A549 (cell line): ENCODE results near the gene CHCHD6. TPM values are rescaled to one million over a fixed set of nuclear protein-coding genes. Genes with fewer than 3 reads are reported as not detected.

Source experiments
- ATAC-seq, 2 experiments: fragments of 200-7000 bp in 1 of 2; fragments of >200 bp in 1 of 2; cut with Nextera tagmentation in 1 of 2; cut with Tn5 transposase in 1 of 2; 3 replicates each; pipeline versions ENCODE4 v1.8.0 to v1.9.1; 2018 to 2020; ENCODE audit warnings: mild to moderate bottlenecking in 1 of 2, moderate library complexity in 1 of 2
- CTCF ChIA-PET: fragments of 300-600 bp; sonication (Branson Sonifier 250); formaldehyde crosslinking; extraction: SDS; loops from one replicate; lab custom pipeline; 2021; ENCODE audit warnings: antibody characterized with exemption, inconsistent platforms; lab: Yijun Ruan, JAX
- POLR2A ChIA-PET: fragments of 350-600 bp; formaldehyde crosslinking; extraction: SDS; loops from one replicate; lab custom pipeline; 2021; ENCODE audit warnings: antibody characterized with exemption, inconsistent platforms; lab: Yijun Ruan, JAX
- DNase-seq, 2 experiments: peaks; one replicate each; pipeline versions ENCODE4 v3.0.0 to v3.0.0-alpha.2; 2011 to 2016; ENCODE audit warnings: low read depth in 1 of 2, low spot score in 1 of 2
- FAIRE-seq: peaks from 2 replicates; lab custom pipeline; 2011; peaks lifted over from hg19 to GRCh38; lab: Jason Lieb, UNC
- H3K27ac ChIP-seq, 2 experiments: fragments of >200 bp; sonication (Bioruptor Twin); formaldehyde crosslinking; 3 replicates each; pipeline ENCODE4 v1.5.1; 2016 to 2017
- H3K4me1 ChIP-seq: fragments of >200 bp; sonication (Bioruptor Twin); formaldehyde crosslinking; 3 replicates; pipeline ENCODE4 v1.6.1; 2016
- H3K4me2 ChIP-seq: fragments of >200 bp; sonication (Bioruptor Twin); formaldehyde crosslinking; 3 replicates; pipeline ENCODE4 v1.6.1; 2016
- H3K4me3 ChIP-seq: fragments of >200 bp; sonication (Bioruptor Twin); formaldehyde crosslinking; 3 replicates; pipeline ENCODE4 v1.5.1; 2016
- H3K9me3 ChIP-seq: fragments of >200 bp; sonication (Bioruptor Twin); formaldehyde crosslinking; 3 replicates; pipeline ENCODE4 v1.6.1; 2016
- BHLHE40 ChIP-seq: IDR thresholded peaks from 2 replicates; pipeline ENCODE4 v1.6.1; 2012; ENCODE audit warnings: low read depth, low read length, inconsistent platforms
- CBX2 ChIP-seq: fragments of 200-600 bp; sonication (generic); IDR thresholded peaks from 2 replicates; pipeline ENCODE4 v1.6.1; 2016; ENCODE audit warnings: low read depth, mild to moderate bottlenecking, borderline replicate concordance
- CHD4 ChIP-seq: fragments of 200-600 bp; sonication (generic); IDR thresholded peaks from 2 replicates; pipeline ENCODE4 v1.6.1; 2016; ENCODE audit warnings: antibody characterized with exemption, mild to moderate bottlenecking, borderline replicate concordance
- EP300 ChIP-seq, 2 experiments: fragments of >200 bp; sonication (Bioruptor Twin); formaldehyde crosslinking; IDR thresholded peaks; 2 replicates in 1 of 2; 3 replicates in 1 of 2; pipeline ENCODE4 v1.6.1; 2016 to 2017
- ESRRA ChIP-seq: fragments of 150-350 bp; IDR thresholded peaks from 2 replicates; pipeline ENCODE4 v1.6.1; 2014; ENCODE audit warnings: mild to moderate bottlenecking, low read length, borderline replicate concordance
- FOXS1 ChIP-seq: fragments of 250-450 bp; sonication (Bioruptor Pico); IDR thresholded peaks from 2 replicates; pipeline ENCODE4 v1.5.0; 2020; ENCODE audit warnings: mild to moderate bottlenecking, moderate library complexity
- HOXB13 ChIP-seq: fragments of 250-450 bp; sonication (Bioruptor Pico); IDR thresholded peaks from 2 replicates; pipeline ENCODE4 v1.5.0; 2020; ENCODE audit warnings: low read depth, mild to moderate bottlenecking, moderate library complexity
- JUN ChIP-seq, 2 experiments: fragments of >200 bp; sonication (Bioruptor Twin); formaldehyde crosslinking; IDR thresholded peaks; 2 replicates in 1 of 2; 3 replicates in 1 of 2; pipeline ENCODE4 v1.6.1; 2016 to 2017
- JUNB ChIP-seq: fragments of >200 bp; sonication (Bioruptor Twin); formaldehyde crosslinking; IDR thresholded peaks from 2 replicates; pipeline ENCODE4 v1.6.1; 2016
- KDM5A ChIP-seq: fragments of 200-600 bp; sonication (generic); IDR thresholded peaks from 2 replicates; pipeline ENCODE4 v1.6.1; 2016; ENCODE audit warnings: antibody characterized with exemption, mild to moderate bottlenecking
- MYC ChIP-seq: IDR thresholded peaks from 2 replicates; pipeline ENCODE4 v1.6.1; 2012; ENCODE audit warnings: mild to moderate bottlenecking, inconsistent platforms, low read length, improper control_type of control experiment, borderline replicate concordance
- PHF8 ChIP-seq: fragments of 200-600 bp; sonication (generic); IDR thresholded peaks from 2 replicates; pipeline ENCODE4 v1.6.1; 2016; ENCODE audit warnings: low read depth, mild to moderate bottlenecking, antibody characterized with exemption, moderate library complexity, borderline replicate concordance
- POLR2A ChIP-seq: IDR thresholded peaks from 2 replicates; pipeline ENCODE4 v1.6.1; 2012; ENCODE audit warnings: mild to moderate bottlenecking, low read length
- RARB ChIP-seq: fragments of 250-450 bp; sonication (Bioruptor Pico); IDR thresholded peaks from 2 replicates; pipeline ENCODE4 v1.8.0; 2021; ENCODE audit warnings: mild to moderate bottlenecking, moderate library complexity
- RNF2 ChIP-seq: fragments of 200-600 bp; sonication (generic); IDR thresholded peaks from 2 replicates; pipeline ENCODE4 v1.6.1; 2016; ENCODE audit warnings: low read depth, mild to moderate bottlenecking, antibody characterized with exemption, moderate library complexity, borderline replicate concordance
- SMC3 ChIP-seq: fragments of >200 bp; sonication (Bioruptor Twin); formaldehyde crosslinking; IDR thresholded peaks from 3 replicates; pipeline ENCODE4 v1.6.1; 2018; ENCODE audit warnings: inconsistent platforms
- TFCP2L1 ChIP-seq: fragments of 250-450 bp; sonication (Bioruptor Pico); IDR thresholded peaks from 2 replicates; pipeline ENCODE4 v1.5.0; 2021; ENCODE audit warnings: mild to moderate bottlenecking
- TP53 ChIP-seq: fragments of 250-450 bp; sonication (Bioruptor Pico); IDR thresholded peaks from 2 replicates; pipeline ENCODE4 v1.5.0; 2021; ENCODE audit warnings: mild to moderate bottlenecking, moderate library complexity
- ZFP36 ChIP-seq: fragments of 450-650 bp; IDR thresholded peaks from 2 replicates; pipeline ENCODE4 v1.6.1; 2014; ENCODE audit warnings: borderline replicate concordance; ENCODE audit not compliant: partially characterized antibody
- ZNF302 ChIP-seq: fragments of 250-450 bp; sonication (Bioruptor Pico); IDR thresholded peaks from 2 replicates; pipeline ENCODE4 v1.9.0; 2021; ENCODE audit warnings: inconsistent platforms, mild to moderate bottlenecking, moderate library complexity
- WGBS: methylation state at CpG from one replicate; pipeline ENCODE4 v1.1.6; 2017; ENCODE audit errors: missing lambda C conversion rate; 5-methylcytosine and 5-hydroxymethylcytosine counted together
- polyA plus RNA-seq, 4 experiments: library from polyadenylated mRNA; depleted of rRNA in 3 of 4; stranded (reverse); fragments of >200 nt; fragmentation: RNase III in 1 of 4; extraction: RNeasy Plus Mini Kit Qiagen cat#74134 plus additional on column Dnase treatment in 1 of 4; gene quantifications; 2 replicates in 3 of 4; 3 replicates in 1 of 4; pipeline ENCODE4 v1.2.3, GENCODE V29; 2011 to 2017
- TF ChIP-seq, protein P1 (sequence below): fragments of 150-350 bp; IDR thresholded peaks from 2 replicates; pipeline ENCODE4 v1.6.1; 2014; ENCODE audit warnings: low read depth, mild to moderate bottlenecking, low read length
- TF ChIP-seq, protein P2 (sequence below): fragments of >200 bp; sonication (Bioruptor Twin); formaldehyde crosslinking; IDR thresholded peaks from 3 replicates; pipeline ENCODE4 v1.6.1; 2016
- TF ChIP-seq, protein P3 (sequence below): fragments of 450-650 bp; IDR thresholded peaks from 2 replicates; pipeline ENCODE4 v1.6.1; 2014; ENCODE audit warnings: antibody characterized with exemption
- TF ChIP-seq, protein P4 (sequence below): IDR thresholded peaks from 2 replicates; pipeline ENCODE4 v1.6.1; 2012

CHCHD6 gene
- polyA plus RNA-seq, 2 of the 4 experiments (the other 2 are of a cell fraction): 15.0 to 18.1 TPM

DNA sequence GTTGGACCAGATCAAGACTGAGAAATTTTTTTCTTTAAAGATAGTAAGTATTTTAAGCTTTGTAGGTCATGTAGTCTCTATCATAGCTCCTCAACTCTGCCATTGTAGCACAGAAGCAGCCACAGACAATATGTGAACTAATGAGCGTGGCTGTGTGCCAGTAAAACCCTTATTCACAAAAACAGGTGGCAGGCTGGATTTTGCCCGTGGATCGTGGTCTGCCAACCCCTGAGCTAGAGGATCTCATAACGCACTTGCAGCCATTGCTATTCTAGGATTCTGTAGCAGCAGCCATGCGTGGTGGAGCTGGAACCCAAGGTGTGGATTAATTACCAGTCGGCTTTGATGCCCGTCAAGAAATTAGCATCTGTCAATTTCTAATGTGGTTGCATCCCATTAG lies 210.2 kb downstream of the CHCHD6 start:
- H3K4me2 ChIP-seq: no peak overlapping the region
- peaks cover 19% of the 10 kb centered on the region for H3K4me1 ChIP-seq
- ATAC-seq: no peak
- H3K27ac ChIP-seq: no peak overlapping the region
- H3K9me3 ChIP-seq: no peaks in the 10 kb centered on the region
- POLR2A ChIA-PET: no interaction called here
- 85% methylated on average over 7 of the region's 7 CpGs for whole genome bisulfite sequencing
- TF ChIP-seq POLR2A (no peak), BHLHE40 (no peak), KDM5A (no peak), ZFP36 (no peak), RARB (no peak), FOXS1 (CRISPR knock-in tag) (no peak), CHD4 (no peak), EP300 (IDR thresholded peaks at IDR 0.05) (no peak), ZNF302 (CRISPR knock-in tag) (no peak)
- TF ChIP-seq, protein P1, sequence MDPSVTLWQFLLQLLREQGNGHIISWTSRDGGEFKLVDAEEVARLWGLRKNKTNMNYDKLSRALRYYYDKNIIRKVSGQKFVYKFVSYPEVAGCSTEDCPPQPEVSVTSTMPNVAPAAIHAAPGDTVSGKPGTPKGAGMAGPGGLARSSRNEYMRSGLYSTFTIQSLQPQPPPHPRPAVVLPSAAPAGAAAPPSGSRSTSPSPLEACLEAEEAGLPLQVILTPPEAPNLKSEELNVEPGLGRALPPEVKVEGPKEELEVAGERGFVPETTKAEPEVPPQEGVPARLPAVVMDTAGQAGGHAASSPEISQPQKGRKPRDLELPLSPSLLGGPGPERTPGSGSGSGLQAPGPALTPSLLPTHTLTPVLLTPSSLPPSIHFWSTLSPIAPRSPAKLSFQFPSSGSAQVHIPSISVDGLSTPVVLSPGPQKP: no peak
- TF ChIP-seq, protein P2, sequence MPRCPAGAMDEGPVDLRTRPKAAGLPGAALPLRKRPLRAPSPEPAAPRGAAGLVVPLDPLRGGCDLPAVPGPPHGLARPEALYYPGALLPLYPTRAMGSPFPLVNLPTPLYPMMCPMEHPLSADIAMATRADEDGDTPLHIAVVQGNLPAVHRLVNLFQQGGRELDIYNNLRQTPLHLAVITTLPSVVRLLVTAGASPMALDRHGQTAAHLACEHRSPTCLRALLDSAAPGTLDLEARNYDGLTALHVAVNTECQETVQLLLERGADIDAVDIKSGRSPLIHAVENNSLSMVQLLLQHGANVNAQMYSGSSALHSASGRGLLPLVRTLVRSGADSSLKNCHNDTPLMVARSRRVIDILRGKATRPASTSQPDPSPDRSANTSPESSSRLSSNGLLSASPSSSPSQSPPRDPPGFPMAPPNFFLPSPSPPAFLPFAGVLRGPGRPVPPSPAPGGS: no peak
- TF ChIP-seq, protein P3, sequence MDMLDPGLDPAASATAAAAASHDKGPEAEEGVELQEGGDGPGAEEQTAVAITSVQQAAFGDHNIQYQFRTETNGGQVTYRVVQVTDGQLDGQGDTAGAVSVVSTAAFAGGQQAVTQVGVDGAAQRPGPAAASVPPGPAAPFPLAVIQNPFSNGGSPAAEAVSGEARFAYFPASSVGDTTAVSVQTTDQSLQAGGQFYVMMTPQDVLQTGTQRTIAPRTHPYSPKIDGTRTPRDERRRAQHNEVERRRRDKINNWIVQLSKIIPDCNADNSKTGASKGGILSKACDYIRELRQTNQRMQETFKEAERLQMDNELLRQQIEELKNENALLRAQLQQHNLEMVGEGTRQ: no peak
- TF ChIP-seq, all 56 proteins: peak for 0
- FAIRE-seq (no peak), DNase-seq (no peak)
- CTCF ChIA-PET: no interaction called here
- no peak overlapping the region for H3K4me3 ChIP-seq

DNA sequence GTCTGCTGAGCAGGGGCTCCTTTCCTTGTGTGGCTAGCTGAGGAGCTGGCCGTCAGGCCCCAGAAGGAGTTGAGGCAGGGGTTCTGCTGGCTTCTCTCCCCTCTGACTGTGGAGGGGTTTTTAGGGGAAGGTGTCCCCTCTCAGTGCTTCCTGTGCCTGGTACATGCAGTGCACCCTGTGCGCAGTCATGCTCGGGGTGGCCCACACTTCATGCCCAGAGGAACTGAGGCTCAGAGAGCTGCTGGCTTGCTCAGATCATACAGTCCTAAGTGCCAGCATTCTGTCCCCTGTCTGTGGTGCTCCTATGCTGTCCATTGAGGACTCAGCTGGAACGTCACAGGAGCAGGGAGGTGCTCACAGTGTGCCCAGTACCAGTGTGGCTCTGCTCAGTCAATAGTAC lies 211.0 kb downstream of the CHCHD6 start:
- DNase-seq: no peak
- WGBS: 100% methylated on average over 1 of the region's 4 CpGs
- Histone ChIP-seq H3K4me1 (peaks cover 19% of the 10 kb centered on the region), H3K4me3 (no peak overlapping the region), H3K27ac (no peak overlapping the region), H3K4me2 (no peak overlapping the region), H3K9me3 (peaks cover 4% of the 10 kb centered on the region; the same call in 1 of the 3 replicates)
- FAIRE-seq: no peak
- TF ChIP-seq TFCP2L1 (CRISPR knock-in tag) (no peak), EP300 (IDR thresholded peaks at IDR 0.05) (no peak), JUN (IDR thresholded peaks at IDR 0.05) (no peak), SMC3 (no peak), MYC (no peak), PHF8 (no peak), HOXB13 (CRISPR knock-in tag) (no peak), BHLHE40 (no peak), CBX2 (no peak), ESRRA (no peak), ZFP36 (no peak), FOXS1 (CRISPR knock-in tag) (no peak), RNF2 (no peak), TP53 (CRISPR knock-in tag) (no peak), JUNB (no peak)
- TF ChIP-seq, protein P2: no peak
- TF ChIP-seq, protein P4, sequence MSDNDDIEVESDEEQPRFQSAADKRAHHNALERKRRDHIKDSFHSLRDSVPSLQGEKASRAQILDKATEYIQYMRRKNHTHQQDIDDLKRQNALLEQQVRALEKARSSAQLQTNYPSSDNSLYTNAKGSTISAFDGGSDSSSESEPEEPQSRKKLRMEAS: no peak
- no peak for ATAC-seq
- CTCF ChIA-PET: no interaction called here
- POLR2A ChIA-PET: no interaction called here
